ENCODE data around the gene ST3GAL4.

The ST3GAL4 gene

GRCh38 chr11:126329644-126330211, 25.8 kb upstream of the ST3GAL4 start:
- DNase-seq (ENCODE audit: low read depth in 2 of 2): no peak

- no peak for DNase-seq (ENCODE audit: low read depth in 2 of 2)
Observed at GRCh38 chr11:126331286-126331685, 24.2 kb upstream of the ST3GAL4 start.

- no peak for DNase-seq (ENCODE audit: low read depth in 2 of 2)
Observed at GRCh38 chr11:126332221-126332711, 23.2 kb upstream of the ST3GAL4 start.

- DNase-seq (ENCODE audit: low read depth in 2 of 2): no peak
Observed at GRCh38 chr11:126333142-126333541, 22.3 kb upstream of the ST3GAL4 start.

- DNase-seq (ENCODE audit: low read depth in 2 of 2): no peak
Observed at GRCh38 chr11:126334659-126335462, 20.6 kb upstream of the ST3GAL4 start.

- no peak for DNase-seq (ENCODE audit: low read depth in 2 of 2)
Observed at GRCh38 chr11:126335463-126335760, 20.1 kb upstream of the ST3GAL4 start.

DNA sequence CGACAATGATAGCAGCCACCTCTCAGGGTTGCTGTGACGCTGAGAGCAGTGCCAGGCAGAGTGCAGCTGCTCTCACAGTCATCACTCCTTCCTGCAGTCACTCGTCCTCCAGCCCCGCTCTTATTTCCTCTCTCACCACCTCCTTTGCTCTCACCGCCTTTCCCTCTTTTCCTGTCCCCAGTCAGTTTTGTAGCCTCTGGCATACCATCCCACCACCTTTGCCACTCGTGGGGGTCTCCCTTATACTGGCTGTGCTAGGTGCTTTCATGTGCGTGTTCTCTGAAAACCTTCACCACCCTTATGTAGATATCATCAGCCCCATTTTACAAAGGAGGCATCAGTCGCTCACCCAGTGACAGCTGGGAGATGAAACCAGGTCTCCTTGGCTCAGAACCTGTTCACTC, 19.3 kb upstream of the ST3GAL4 start:
- no peak for DNase-seq (ENCODE audit: low read depth in 2 of 2)

DNA sequence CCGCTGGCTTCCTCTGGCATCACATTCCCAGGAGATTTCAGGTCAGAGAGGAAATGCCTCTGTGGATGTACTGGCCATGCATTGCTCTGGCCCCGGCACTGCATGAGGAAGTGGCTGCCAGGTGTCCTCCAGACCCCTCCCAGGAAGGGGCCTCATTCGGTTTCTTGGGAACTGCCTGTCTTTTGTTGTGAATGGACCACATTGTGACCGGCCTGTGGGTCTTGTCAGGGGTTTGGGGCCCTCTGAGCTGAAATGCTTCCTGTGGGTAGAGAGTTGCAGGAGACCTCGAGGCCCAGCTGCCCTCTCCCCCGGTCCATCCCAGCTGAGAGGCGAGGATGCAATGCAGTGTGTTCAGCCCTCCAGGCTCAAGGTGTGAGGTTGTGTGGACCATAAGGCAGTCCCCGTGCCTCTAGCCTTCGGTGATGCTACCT, 18.8 kb upstream of the ST3GAL4 start:
- no peak for DNase-seq (ENCODE audit: low read depth in 2 of 2)

GRCh38 chr11:126337126-126337473, 18.4 kb upstream of the ST3GAL4 start:
- DNase-seq (ENCODE audit: low read depth in 2 of 2): no peak

DNA sequence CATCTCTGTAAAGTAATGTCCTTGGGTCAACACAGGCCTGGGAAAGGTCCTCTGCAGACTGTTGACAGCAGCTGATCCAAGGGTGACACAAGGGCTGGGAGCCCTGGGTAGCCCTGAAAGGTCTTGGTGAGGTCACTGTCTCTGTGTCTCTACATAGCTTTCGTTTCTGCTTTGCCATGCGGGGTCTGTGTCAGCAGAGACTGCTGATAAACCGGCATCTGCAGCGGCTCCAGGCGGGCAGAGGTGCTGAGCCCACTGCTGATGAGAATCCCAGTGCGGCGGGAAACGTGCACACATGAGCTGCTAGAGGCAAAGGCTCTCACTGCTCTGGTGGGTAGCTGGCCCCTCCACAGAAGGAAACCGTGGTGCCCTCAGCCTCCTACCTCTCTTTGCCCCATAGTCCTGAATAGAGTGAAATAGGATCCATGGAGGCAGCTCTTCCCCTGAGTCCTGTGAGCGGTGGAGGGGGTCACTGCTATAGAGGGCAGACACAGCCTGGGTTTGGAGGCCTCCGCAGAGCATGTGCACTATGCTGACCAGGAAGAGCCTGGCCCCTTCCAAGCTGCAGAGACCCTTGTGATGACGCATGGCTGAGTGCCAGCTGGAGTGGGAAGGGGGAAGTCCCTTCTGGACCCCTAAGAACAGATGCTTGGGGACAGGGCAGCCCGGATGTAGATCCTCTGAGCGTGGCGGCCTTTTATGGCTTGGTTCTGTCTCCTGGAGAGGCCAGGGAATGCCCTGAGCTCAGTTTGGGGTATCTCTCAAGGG, 17.8 kb upstream of the ST3GAL4 start:
- DNase-seq (ENCODE audit: low read depth in 2 of 2): no peak

DNA sequence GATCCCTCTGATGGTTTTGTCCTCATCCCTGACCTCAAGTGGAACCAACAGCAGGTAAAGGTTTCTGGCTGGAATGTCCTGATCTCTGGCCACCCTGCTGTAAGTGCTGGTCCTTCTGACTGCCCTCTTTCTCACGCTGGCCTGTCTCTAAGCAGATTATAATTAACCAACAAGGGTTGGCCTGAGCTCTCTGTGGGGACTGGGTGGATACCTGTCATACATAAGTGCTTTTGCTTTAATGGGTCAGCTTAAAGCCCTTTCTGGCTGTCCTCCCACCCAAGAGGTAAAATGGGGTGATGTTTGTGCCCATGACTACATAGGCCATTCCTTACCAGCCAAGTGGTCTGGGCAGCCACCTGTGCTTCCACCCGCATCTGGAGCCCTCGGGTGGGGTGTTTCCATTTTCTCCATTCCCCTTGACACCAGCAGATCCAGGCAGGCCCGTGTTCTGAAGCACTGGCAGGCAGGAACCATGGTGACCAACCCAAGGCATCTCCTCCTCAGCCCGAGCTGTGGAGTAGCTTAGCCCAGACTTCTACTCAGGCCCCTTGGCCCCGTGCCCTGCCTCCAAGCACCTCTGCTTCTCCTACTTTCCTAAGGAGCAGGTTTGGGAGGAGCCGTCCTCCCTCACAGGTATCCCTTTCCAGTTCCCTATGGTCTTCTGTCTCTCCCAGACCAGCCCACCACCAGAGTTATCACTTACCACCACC, 17.0 kb upstream of the ST3GAL4 start:
- DNase-seq (ENCODE audit: low read depth in 2 of 2): no peak

- no peak for DNase-seq (ENCODE audit: low read depth in 2 of 2)
Observed at GRCh38 chr11:126339073-126339862, 16.2 kb upstream of the ST3GAL4 start.

DNA sequence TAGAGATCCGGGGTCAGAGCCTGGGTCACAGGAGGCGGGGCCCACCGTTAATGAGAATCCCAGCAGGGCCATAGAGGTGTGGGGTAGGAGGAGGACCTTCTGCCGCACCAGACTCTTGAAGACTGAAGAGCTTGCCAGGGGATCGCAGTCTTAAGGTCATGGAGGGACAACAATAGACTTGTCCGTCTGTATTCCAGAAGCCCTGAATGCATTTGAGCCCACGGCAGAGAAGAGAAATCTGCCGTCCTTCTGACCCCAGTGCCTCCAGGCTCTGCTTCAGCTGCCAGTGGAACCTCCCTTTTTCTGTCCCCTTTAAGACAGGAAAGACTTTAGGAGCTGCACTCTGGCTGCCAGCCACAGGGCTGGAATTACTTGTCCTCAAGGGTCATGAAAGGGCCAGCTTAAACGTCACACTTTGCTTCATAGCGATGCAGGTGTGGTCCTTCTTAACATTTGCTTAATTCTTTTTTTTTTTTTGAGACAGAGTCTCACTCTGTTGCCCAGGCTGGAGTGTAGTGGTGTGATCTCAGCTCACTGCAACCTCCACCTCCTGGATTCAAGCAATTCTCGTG, 15.5 kb upstream of the ST3GAL4 start:
- DNase-seq (ENCODE audit: low read depth in 2 of 2): no peak

GRCh38 chr11:126340960-126341606, 14.4 kb upstream of the ST3GAL4 start:
- no peak for DNase-seq (ENCODE audit: low read depth in 2 of 2)

DNA sequence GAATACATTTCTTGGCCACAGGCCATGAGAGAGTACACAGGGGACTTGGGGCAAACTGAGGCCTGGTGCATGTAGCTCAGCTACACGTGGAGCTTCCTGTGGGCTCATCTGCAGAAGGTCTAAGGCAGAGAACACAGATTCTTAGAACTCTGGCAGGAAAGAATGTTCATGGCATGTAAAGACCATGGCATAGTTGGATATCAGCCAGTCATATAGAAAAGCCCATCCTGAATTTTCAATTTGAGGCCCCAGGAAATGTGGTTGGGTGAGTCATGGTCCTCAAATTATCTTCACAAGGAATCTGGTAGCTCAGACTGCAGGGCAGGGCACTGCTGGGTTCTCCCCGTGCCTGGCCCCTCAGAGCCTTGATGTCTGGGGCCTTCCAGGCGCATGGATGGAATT, 13.7 kb upstream of the ST3GAL4 start:
- DNase-seq (ENCODE audit: low read depth in 2 of 2): no peak

DNA sequence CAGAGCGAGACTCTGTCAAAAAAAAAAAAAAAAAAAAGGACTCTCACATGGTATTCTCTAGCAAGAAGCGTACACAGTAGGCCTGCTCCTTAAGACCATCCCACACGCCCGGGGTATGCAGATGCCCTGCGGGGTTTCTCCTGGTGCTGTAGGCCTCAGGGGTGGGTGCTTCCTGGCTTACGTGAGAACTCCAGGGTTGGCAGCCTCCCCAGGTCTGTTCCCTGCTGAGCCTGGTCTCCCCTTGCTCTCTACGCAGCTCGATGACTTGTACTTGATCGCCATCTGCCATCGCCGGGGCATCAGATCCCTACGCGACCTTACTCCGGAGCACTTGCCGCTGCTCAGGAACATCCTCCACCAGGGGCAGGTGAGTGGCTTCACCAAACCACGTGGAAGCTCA, 12.4 kb upstream of the ST3GAL4 start:
- no peak for DNase-seq (ENCODE audit: low read depth in 2 of 2)

DNA sequence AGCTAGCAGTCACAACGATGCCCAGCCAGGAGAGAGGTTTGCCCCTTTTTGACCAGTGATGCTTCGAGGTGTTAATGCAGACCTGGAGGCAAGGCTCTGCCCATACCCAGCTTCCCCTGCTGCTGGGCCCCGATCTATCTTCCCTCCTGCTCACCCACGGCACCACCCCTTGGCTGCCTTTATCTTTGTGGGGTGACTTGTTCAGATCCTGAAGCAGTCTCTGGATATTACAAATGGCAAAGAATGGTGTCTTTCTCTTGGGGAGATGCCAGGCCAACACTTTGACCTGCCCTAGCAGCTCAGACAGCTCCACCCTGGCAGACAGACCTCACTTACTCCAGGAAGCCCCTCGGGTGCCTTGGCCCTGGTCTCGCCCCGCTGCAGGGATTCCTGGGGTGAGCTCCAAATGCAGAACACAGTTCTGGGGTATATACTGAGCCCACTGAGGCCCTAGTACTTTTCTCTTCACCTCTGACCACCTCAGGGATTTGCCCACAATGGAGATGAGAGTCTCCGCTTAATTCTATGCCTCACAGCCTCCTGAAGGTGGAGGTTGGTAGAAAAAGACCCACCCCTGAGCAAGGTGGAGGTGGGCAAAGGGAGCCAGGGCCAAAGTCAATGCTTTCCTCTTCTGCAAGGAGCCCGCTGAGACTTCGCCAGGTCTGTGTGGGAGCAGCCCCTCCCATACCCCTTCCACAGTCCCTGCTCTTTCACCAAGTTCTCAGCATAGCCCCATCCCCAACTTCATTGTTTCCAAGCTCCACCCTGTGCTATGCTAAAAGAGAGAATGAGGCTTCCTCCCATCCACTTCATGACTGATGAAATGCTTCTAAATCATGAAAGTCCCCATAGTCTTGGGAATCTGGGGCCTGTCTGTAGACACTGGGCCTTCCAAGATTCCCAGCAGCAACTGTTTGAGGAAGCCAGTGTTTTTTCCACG, 11.1 kb upstream of the ST3GAL4 start:
- DNase-seq (ENCODE audit: low read depth in 2 of 2): no peak

DNA sequence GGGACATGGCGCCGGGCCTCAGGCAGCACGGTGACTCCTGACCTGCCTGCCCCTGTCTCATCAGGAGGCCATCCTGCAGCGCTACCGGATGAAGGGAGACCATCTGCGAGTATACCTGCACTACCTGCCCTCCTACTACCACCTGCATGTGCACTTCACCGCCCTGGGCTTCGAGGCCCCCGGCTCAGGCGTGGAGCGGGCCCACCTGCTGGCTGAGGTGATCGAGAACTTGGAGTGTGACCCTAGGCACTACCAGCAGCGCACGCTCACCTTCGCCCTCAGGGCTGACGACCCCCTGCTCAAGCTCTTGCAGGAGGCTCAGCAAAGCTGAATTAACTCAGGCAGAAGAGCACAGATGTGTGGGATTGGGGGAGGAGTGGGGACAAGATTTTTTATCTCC, 10.2 kb upstream of the ST3GAL4 start:
- DNase-seq (ENCODE audit: low read depth in 2 of 2): no peak

DNA sequence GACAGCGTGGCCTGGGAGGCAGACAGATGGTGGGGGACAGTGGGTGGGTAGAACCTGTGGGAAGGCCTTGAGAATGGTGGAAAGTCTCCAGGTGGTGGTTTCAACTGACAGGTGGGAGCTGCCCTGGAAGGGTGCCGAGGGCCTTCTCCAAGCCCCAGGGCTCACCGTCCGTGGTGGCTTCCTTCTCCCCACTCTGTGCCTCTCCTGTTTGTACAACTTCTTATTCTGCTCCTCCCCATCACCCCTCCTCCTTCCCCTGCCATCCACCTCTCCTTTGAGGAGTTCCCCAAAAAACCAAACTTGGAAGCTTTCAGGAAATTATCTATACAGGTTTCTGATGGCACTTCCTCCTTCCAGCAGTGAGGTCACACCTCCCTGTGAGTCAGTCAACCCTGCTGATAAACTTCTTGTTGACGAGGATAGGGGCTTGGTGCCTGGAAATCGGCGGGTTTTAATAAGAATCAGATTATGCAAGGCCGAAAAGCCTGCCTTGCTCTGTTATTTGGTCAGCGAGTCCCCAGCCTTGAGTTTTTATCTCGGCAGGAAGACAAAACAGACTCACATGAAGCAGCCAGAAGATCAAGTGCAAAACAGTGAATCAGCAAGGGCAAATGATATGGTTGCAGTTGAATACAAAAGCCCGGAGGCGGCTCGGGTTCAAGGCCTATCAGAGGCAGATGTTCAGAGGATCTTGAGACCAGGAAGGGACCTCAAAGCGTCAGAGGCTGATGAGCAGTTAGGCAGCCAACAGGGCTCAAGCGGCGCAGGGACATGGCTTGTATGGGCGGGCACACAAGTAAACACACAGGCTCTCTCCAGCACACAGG, 9.5 kb upstream of the ST3GAL4 start:
- DNase-seq (ENCODE audit: low read depth in 2 of 2): no peak

All from stimulated activated CD8-positive, alpha-beta memory T cell treated with anti-CD3 and anti-CD28 coated beads, Interleukin-7, amount 100 ng/mL, for 1 hour (primary cell).